22Rv1 (cell line): ENCODE measurements around the gene ZNF793.
A peak's percentile ranks its signal among the peaks of the same experiment; 100 is the strongest.

Source experiments
- H3K27ac ChIP-seq: fragments of 450-650 bp; 2 replicates; pipeline ENCODE4 v1.5.1; 2017
- ZFX ChIP-seq: fragments of 450-650 bp; IDR thresholded peaks from 2 replicates; pipeline ENCODE4 v1.6.1; 2017; ENCODE audit warnings: antibody characterized with exemption, borderline replicate concordance
- TF ChIP-seq, protein P1 (sequence below): fragments of 450-650 bp; IDR thresholded peaks from 2 replicates; pipeline ENCODE4 v1.5.1; 2017; ENCODE audit warnings: mild to moderate bottlenecking

Gene ZNF793

DNA sequence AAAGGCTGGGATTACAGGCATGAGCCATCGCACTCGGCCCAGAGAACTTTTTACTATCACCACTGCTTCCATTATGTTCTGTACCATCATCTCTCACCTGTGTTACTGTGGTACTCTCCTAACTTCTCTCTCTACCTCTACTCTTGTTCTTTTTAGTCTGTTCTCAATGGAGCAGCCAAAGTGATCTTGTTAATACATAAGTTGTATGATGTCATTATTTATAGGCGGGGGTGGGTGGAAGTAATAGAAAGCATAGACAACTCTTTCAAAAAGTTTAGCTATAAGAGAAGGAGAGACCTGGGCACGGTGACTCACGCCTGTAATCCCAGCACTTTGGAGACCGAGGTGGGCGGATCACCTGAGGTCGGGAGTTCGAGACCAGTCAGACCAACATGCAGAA is 34.6 kb upstream of the ZNF793 start:
- TF ChIP-seq, protein P1, sequence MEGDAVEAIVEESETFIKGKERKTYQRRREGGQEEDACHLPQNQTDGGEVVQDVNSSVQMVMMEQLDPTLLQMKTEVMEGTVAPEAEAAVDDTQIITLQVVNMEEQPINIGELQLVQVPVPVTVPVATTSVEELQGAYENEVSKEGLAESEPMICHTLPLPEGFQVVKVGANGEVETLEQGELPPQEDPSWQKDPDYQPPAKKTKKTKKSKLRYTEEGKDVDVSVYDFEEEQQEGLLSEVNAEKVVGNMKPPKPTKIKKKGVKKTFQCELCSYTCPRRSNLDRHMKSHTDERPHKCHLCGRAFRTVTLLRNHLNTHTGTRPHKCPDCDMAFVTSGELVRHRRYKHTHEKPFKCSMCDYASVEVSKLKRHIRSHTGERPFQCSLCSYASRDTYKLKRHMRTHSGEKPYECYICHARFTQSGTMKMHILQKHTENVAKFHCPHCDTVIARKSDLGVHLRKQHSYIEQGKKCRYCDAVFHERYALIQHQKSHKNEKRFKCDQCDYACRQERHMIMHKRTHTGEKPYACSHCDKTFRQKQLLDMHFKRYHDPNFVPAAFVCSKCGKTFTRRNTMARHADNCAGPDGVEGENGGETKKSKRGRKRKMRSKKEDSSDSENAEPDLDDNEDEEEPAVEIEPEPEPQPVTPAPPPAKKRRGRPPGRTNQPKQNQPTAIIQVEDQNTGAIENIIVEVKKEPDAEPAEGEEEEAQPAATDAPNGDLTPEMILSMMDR: no peak
- TF ChIP-seq ZFX: no peak
- H3K27ac ChIP-seq: no peak overlapping the region

DNA sequence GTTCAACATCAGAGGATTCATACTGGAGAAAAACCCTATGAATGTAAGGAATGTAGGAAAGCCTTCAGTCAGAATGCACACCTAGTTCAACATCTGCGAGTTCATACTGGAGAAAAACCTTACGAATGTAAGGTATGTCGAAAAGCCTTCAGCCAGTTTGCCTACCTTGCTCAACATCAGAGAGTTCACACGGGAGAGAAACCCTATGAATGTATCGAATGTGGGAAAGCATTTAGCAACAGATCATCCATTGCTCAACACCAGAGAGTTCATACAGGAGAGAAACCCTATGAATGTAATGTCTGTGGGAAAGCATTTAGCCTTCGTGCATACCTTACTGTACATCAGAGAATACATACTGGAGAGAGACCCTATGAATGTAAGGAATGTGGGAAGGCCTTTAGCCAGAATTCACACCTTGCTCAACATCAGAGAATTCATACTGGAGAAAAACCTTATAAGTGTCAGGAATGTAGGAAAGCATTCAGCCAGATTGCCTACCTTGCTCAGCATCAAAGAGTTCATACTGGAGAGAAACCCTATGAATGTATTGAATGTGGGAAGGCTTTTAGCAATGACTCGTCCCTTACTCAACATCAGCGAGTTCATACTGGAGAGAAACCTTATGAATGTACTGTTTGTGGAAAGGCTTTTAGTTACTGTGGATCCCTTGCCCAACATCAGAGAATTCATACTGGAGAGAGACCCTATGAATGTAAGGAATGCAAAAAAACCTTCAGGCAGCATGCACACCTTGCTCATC is 22.2 kb upstream of the ZNF793 start:
- TF ChIP-seq, protein P1: no peak
- TF ChIP-seq ZFX: no peak
- H3K27ac ChIP-seq: no peak overlapping the region

DNA sequence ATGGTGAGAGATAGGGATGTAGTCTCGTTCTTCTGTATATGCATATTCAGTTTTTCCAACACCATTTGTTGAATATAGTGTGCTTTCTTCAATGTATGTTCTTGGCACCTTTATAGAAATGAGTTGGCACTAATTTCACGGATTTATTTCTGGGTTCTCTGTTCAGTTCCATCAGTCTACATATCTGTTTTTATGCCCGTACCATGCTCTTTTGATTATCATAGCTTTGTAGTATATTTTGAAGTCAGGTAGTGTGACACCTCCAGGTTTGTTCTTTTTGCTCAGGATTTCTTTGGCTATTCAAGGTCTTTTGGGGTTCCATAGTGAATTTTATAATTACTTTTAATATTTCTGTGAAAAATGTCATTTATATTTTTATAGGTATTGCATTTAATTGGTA is 14.5 kb upstream of the ZNF793 start:
- TF ChIP-seq ZFX: no peak
- TF ChIP-seq, protein P1: no peak

DNA sequence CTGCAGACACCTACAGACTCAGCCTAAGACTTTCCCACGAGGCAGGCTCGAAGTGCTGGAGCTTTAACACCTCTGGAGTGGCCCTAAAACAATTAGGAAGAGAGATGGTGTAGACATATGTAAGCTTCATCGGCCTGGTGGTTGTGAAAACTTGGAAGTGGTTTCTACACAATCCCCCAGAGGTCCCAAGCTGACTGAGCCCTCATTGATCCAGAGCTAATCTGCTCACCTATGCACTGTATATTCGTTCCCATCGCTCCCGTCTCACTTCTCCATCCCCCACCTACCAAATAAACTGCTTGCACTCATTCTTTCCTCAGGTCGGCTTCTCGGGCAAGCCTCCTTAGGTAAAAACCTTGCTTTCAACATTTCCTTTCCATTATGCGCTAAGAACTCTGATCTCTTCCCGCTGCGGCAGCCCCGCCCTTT is 767 bp upstream of the ZNF793 start:
- H3K27ac ChIP-seq: peak overlapping the region; percentile 98
- no peak for TF ChIP-seq ZFX
- TF ChIP-seq, protein P1: no peak

More for the DNA sequence above, 14.5 kb upstream of the ZNF793 start:
- no peak overlapping the region for H3K27ac ChIP-seq

DNA sequence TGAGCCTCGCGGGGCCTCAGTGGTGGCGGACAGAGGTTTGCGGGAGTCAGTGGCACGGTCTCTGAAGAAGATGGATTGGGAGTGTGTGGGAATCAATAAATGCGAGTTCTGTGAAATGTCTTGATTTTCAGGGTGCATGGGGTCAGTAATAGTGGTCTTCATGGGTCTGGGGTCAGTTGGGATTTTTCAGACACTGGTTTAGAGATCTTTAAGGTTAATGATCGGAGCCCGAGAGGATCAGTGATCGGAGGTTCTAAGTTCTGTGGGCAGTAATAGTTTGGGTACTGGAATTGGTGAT is 377 bp downstream of the ZNF793 start:
- H3K27ac ChIP-seq: peak overlapping the region; percentile 98
- TF ChIP-seq, protein P1: no peak
- no peak for TF ChIP-seq ZFX

DNA sequence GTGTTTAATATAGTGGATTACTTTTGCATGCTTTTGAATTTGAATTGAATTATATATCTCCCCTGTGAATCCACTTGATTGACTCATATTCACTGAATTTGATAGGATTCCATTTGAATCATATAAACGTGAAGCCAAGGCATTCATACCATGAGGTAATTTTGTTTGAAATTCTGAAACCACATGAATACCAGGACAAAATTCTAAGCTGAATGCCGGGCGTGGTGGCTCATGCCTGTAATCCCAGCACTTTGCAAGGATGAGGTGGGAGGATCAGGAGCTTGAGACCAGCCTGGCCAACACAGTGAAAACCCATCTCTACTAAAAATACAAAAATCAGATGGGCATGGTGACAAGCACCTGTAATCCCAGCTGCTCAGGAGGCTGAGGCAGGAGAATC is 4.4 kb downstream of the ZNF793 start:
- TF ChIP-seq ZFX: no peak
- TF ChIP-seq, protein P1: no peak

DNA sequence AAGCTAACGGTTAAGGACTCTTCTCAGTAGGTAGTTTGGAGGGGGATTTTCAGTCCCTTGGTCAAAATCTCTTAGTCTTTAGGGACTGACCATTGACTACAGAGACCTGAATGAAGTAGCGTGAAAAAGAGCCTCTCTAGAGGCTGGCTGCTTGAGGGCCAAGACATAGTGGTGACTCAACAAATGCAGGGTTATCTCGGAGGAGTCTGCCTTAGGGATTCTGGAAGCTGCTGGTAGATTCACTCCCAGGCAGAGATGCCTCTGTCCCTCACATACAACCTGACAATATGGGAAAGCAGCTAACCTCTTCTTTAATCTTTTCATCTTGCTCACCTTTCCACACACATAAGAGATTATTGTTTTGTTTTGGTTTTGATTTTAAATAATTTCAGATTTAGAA is 5.1 kb downstream of the ZNF793 start:
- TF ChIP-seq, protein P1: no peak
- TF ChIP-seq ZFX: no peak
- H3K27ac ChIP-seq: no peak overlapping the region

More for the DNA sequence above, 4.4 kb downstream of the ZNF793 start:
- no peak overlapping the region for H3K27ac ChIP-seq
